H1 (cell line): ENCODE results near the gene ATP6V0E2.
"Not testable (repeated sequence)": the region's sequence is repeated elsewhere in the genome, so short reads cannot be mapped to it uniquely, and the experiment has no call there.

ENCODE experiments used
- CREB1 ChIP-seq: IDR thresholded peaks from 2 replicates; pipeline ENCODE4 v1.6.1; 2012; ENCODE audit warnings: inconsistent platforms
- EGR1 ChIP-seq: IDR thresholded peaks from 2 replicates; pipeline ENCODE4 v1.6.1; 2011; ENCODE audit warnings: low read depth, low read length, borderline replicate concordance
- EZH2 ChIP-seq: fragments of 200-600 bp; sonication (generic); IDR thresholded peaks from 2 replicates; pipeline ENCODE4 v1.7.1; 2012; ENCODE audit warnings: low read depth, mild to moderate bottlenecking, moderate library complexity, low read length, inconsistent platforms; ENCODE audit not compliant: severe bottlenecking
- GTF2F1 ChIP-seq: IDR thresholded peaks from 2 replicates; pipeline ENCODE4 v1.6.1; 2012; ENCODE audit warnings: low read depth, low read length, improper control_type of control experiment, borderline replicate concordance
- MAFK ChIP-seq: IDR thresholded peaks from 2 replicates; pipeline ENCODE4 v1.6.1; 2012; ENCODE audit warnings: low read depth, mild to moderate bottlenecking, improper control_type of control experiment, low read length
- POLR2A ChIP-seq, 2 experiments: IDR thresholded peaks; 1 replicate in 1 of 2; 2 replicates in 1 of 2; pipeline ENCODE4 v1.6.1; 2011; ENCODE audit warnings: low read depth in 2 of 2, low read length in 2 of 2, mild to moderate bottlenecking in 2 of 2; ENCODE audit errors: control extremely low read depth in 1 of 2
- RAD21 ChIP-seq, 2 experiments: IDR thresholded peaks in 1 of 2; conservative IDR thresholded peaks in 1 of 2; 2 replicates each; pipeline ENCODE4 v1.6.1; 2011; ENCODE audit warnings: low read depth in 2 of 2, low read length in 2 of 2, improper control_type of control experiment in 1 of 2, inconsistent platforms in 1 of 2, mild to moderate bottlenecking in 1 of 2, moderate library complexity in 1 of 2
- SP2 ChIP-seq: IDR thresholded peaks from 2 replicates; pipeline ENCODE4 v1.6.1; 2012; ENCODE audit warnings: mild to moderate bottlenecking, low read length, inconsistent platforms
- SUZ12 ChIP-seq: fragments of 200-600 bp; sonication (generic); IDR thresholded peaks from 2 replicates; pipeline ENCODE4 v1.6.1; 2012; ENCODE audit warnings: mild to moderate bottlenecking, inconsistent platforms, low read length, moderate library complexity, mixed read lengths
- TEAD4 ChIP-seq: IDR thresholded peaks from 2 replicates; pipeline ENCODE4 v1.6.1; 2012; ENCODE audit warnings: low read depth, low read length, inconsistent platforms, mixed read lengths
- TF ChIP-seq, protein P1 (sequence below), 3 experiments: IDR thresholded peaks; 1 replicate in 2 of 3; 2 replicates in 1 of 3; pipeline versions ENCODE4 v1.5.1 to v1.6.1; 2011; ENCODE audit warnings: low read length in 3 of 3, mild to moderate bottlenecking in 3 of 3, inconsistent platforms in 2 of 3, low read depth in 1 of 3, moderate library complexity in 1 of 3; ENCODE audit not compliant: insufficient read depth in 1 of 3; ENCODE audit errors: control extremely low read depth in 1 of 3

DNA sequence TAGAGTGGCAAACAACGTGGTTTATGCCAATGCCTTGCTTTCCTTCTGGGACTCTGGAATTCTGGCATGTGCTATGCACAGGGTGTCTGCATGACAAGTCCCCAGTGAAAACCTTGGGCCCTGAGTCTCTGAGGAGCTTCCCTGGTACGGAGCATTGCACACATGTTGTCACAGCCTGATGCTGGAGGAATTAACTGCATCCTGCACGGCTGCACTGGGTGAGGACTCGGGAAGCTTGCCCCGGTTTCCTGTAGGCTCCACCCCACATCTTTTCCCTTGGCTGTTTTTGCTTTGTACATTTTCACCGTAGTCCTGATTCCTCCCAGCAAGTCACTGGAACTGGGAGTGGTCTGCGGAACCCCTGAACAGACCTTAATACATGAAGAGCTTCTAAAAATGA, 52.6 kb downstream of the ATP6V0E2 start:
- TF ChIP-seq CREB1; EGR1; RAD21 (IDR thresholded peaks at IDR 0.05 in 1 of 2, conservative IDR thresholded peaks at IDR 0.05 in 1 of 2; ENCODE audit: low read depth in 2 of 2, low read length in 2 of 2); SUZ12; MAFK; GTF2F1; TEAD4; EZH2; SP2; POLR2A (IDR thresholded peaks at IDR 0.05; ENCODE audit: control extremely low read depth in 1 of 2, low read depth in 2 of 2, low read length in 2 of 2): not testable (repeated sequence)
- TF ChIP-seq, protein P1, sequence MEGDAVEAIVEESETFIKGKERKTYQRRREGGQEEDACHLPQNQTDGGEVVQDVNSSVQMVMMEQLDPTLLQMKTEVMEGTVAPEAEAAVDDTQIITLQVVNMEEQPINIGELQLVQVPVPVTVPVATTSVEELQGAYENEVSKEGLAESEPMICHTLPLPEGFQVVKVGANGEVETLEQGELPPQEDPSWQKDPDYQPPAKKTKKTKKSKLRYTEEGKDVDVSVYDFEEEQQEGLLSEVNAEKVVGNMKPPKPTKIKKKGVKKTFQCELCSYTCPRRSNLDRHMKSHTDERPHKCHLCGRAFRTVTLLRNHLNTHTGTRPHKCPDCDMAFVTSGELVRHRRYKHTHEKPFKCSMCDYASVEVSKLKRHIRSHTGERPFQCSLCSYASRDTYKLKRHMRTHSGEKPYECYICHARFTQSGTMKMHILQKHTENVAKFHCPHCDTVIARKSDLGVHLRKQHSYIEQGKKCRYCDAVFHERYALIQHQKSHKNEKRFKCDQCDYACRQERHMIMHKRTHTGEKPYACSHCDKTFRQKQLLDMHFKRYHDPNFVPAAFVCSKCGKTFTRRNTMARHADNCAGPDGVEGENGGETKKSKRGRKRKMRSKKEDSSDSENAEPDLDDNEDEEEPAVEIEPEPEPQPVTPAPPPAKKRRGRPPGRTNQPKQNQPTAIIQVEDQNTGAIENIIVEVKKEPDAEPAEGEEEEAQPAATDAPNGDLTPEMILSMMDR (IDR thresholded peaks at IDR 0.05; ENCODE audit: control extremely low read depth in 1 of 3, insufficient read depth in 1 of 3, low read depth in 1 of 3, low read length in 3 of 3), result not testable (repeated sequence)
